HUES6 (cell line): ENCODE results near the gene FIP1L1.

Experiments used
- H3K27ac ChIP-seq: 2 replicates; pipeline ENCODE4 v1.7.0; 2013; ENCODE audit warnings: low read depth, mild to moderate bottlenecking, low read length, inconsistent platforms
- H3K27me3 ChIP-seq: 2 replicates; pipeline ENCODE4 v1.6.1; 2013; ENCODE audit warnings: low read length; ENCODE audit not compliant: control insufficient read depth, insufficient read depth
- H3K36me3 ChIP-seq: 2 replicates; pipeline ENCODE4 v1.6.1; 2013; ENCODE audit warnings: low read length; ENCODE audit not compliant: control insufficient read depth, insufficient read depth
- H3K4me1 ChIP-seq: 2 replicates; pipeline ENCODE4 v1.6.1; 2013; ENCODE audit warnings: low read length; ENCODE audit not compliant: control insufficient read depth, insufficient read depth
- H3K4me3 ChIP-seq: 2 replicates; pipeline ENCODE4 v1.5.1; 2013; ENCODE audit warnings: low read depth, low read length
- H3K9ac ChIP-seq: one replicate; pipeline ENCODE4 v1.6.1; 2013; ENCODE audit warnings: mild to moderate bottlenecking, low read length
- H3K9me3 ChIP-seq: 2 replicates; pipeline ENCODE4 v1.6.1; 2013; ENCODE audit warnings: low read depth, low read length; ENCODE audit not compliant: control insufficient read depth, insufficient read depth

Gene FIP1L1

DNA sequence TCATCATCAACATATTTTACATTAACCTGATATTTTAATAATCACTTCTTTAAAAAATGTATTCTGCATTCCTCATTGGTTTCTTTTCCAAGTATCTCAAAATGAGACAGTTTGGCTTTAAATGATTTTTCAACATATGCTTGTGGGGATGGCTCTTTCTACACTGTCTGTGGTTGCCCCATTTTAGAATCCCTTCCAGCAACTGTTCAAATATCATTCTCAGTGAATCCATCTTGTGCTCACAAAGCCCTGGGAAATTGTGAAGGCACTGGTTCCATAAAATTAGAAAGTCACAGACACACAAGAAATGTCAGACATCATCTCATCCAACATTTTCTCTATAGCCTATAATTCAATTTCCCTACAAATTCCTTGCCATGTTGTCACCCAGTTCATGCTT is 110.3 kb downstream of the FIP1L1 start:
- no peaks in the 10 kb centered on the region for H3K4me1 ChIP-seq
- no peak overlapping the region for H3K4me3 ChIP-seq
- no peaks in the 10 kb centered on the region for H3K27me3 ChIP-seq
- H3K27ac ChIP-seq: no peak overlapping the region
- no peak overlapping the region for H3K9ac ChIP-seq
- H3K9me3 ChIP-seq: no peaks in the 10 kb centered on the region
- no peaks in the 10 kb centered on the region for H3K36me3 ChIP-seq

DNA sequence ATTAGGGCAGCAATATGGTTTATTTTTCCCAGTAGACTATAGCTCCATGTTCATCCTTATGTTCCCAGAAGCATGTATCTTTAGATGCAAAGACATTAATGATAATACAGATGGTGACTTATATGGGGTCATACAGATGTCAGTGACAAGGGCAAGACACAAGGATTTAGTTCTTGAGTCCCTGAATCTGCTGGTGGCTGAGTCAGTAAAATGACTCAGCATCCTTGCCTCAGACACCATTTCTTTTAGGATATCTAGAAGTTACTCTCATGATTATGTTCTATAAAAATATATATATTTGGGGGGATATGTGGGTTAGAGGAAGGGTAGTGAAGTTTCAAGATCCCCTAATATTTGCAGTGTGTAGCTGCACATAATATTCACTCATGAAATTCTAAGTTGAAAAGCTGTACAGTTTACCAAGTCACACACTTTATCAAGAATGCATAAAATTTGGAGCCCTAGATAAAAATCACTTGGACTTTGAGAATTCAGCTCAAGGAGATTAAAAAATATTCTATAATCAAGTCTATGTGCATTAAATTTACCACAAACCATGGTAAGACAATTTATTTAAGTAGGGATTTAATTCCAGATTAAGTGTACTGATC is 111.9 kb downstream of the FIP1L1 start:
- Histone ChIP-seq H3K4me1 (no peaks in the 10 kb centered on the region), H3K9ac (no peak overlapping the region), H3K27ac (no peak overlapping the region), H3K36me3 (no peaks in the 10 kb centered on the region), H3K27me3 (no peaks in the 10 kb centered on the region), H3K4me3 (no peak overlapping the region), H3K9me3 (no peaks in the 10 kb centered on the region)

GRCh38 chr4:53490161-53490956 is 112.9 kb downstream of the FIP1L1 start:
- H3K27ac ChIP-seq: no peak overlapping the region
- no peaks in the 10 kb centered on the region for H3K36me3 ChIP-seq
- H3K4me1 ChIP-seq: no peaks in the 10 kb centered on the region
- H3K9ac ChIP-seq: no peak overlapping the region
- no peak overlapping the region for H3K4me3 ChIP-seq
- no peaks in the 10 kb centered on the region for H3K27me3 ChIP-seq
- H3K9me3 ChIP-seq: no peaks in the 10 kb centered on the region

GRCh38 chr4:53490965-53491622 is 113.7 kb downstream of the FIP1L1 start:
- no peaks in the 10 kb centered on the region for H3K36me3 ChIP-seq
- H3K4me1 ChIP-seq: no peaks in the 10 kb centered on the region
- H3K27me3 ChIP-seq: no peaks in the 10 kb centered on the region
- no peak overlapping the region for H3K4me3 ChIP-seq
- H3K27ac ChIP-seq: no peak overlapping the region
- no peaks in the 10 kb centered on the region for H3K9me3 ChIP-seq
- no peak overlapping the region for H3K9ac ChIP-seq

GRCh38 chr4:53494851-53495250 is 117.4 kb downstream of the FIP1L1 start:
- H3K9ac ChIP-seq: no peak overlapping the region
- no peak overlapping the region for H3K4me3 ChIP-seq
- peaks cover 7% of the 10 kb centered on the region; the same call in 1 of the 2 replicates for H3K4me1 ChIP-seq
- H3K27ac ChIP-seq: no peak overlapping the region
- no peaks in the 10 kb centered on the region for H3K27me3 ChIP-seq
- H3K9me3 ChIP-seq: no peaks in the 10 kb centered on the region
- no peaks in the 10 kb centered on the region for H3K36me3 ChIP-seq

DNA sequence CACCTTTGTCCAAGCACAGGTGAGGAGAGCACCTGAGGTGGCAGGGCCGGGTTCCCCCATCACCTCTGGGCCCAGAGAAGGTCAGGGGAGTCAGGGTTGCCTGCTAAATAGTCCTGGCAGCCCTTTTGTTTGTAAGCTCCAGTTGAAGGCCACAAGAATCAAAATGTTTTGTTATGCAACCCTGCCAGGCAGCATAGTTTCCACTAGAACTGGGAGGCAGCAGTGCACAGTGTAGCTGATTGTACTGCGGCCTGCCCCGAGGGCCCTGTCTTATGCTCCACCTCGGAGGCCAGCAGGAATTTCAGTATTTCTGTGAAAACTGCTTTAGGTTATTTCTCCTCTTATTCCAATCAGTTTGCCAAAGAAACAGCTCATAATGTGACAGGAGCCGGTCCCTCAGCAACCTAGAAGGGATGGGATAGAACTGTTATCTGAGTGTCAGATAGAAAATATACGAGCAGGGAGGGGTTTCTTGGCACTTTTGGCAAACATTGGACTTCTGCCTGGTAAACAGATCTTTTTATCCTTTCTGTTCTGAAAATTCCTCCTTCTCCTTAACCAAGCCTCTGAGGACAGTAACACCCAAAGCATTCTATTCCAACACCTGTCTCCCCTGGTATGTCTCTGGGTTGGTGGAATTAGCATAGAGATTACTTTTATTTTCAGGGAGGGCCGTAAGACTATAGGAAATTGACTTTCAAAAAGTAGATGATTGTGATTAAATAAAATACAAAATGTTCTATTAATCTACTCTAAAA is 120.2 kb downstream of the FIP1L1 start:
- Histone ChIP-seq H3K36me3 (no peaks in the 10 kb centered on the region), H3K4me3 (no peak overlapping the region), H3K27ac (no peak overlapping the region)

DNA sequence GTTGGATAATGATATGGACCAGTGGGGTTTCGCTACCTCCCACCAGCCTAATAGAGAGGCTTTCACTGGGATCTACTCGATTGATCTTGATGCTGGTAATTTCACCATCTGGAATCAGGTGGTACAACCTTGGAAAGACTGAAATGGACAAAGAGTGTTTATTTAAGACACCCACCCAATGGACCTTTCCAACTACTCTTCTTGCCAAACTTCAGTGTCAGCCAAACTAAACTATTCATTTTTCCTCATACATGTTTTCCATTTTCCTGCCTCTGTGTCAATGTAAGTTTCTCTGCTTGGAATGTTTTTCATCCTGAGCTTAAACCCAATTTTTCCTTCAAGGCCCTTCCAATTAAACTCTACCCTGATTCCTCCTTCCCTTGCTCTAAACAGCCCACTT is 121.3 kb downstream of the FIP1L1 start:
- no peak overlapping the region for H3K9ac ChIP-seq
- peaks cover 7% of the 10 kb centered on the region; the same call in 1 of the 2 replicates for H3K4me1 ChIP-seq
- H3K27ac ChIP-seq: no peak overlapping the region
- H3K27me3 ChIP-seq: no peaks in the 10 kb centered on the region
- no peaks in the 10 kb centered on the region for H3K9me3 ChIP-seq
- H3K4me3 ChIP-seq: no peak overlapping the region
- no peaks in the 10 kb centered on the region for H3K36me3 ChIP-seq

More for the DNA sequence above, 120.2 kb downstream of the FIP1L1 start:
- Histone ChIP-seq H3K9ac (no peak overlapping the region), H3K27me3 (no peaks in the 10 kb centered on the region), H3K9me3 (no peaks in the 10 kb centered on the region), H3K4me1 (peaks cover 7% of the 10 kb centered on the region; the same call in 1 of the 2 replicates)

GRCh38 chr4:53499791-53500190 is 122.3 kb downstream of the FIP1L1 start:
- Histone ChIP-seq H3K9me3 (no peaks in the 10 kb centered on the region), H3K4me3 (no peak overlapping the region), H3K4me1 (peaks cover 7% of the 10 kb centered on the region; the same call in 1 of the 2 replicates), H3K27ac (no peak overlapping the region), H3K36me3 (no peaks in the 10 kb centered on the region), H3K27me3 (no peaks in the 10 kb centered on the region), H3K9ac (no peak overlapping the region)

- Histone ChIP-seq H3K9me3 (no peaks in the 10 kb centered on the region), H3K4me3 (no peak overlapping the region), H3K27me3 (no peaks in the 10 kb centered on the region), H3K27ac (no peak overlapping the region), H3K4me1 (peaks cover 7% of the 10 kb centered on the region; the same call in 1 of the 2 replicates), H3K36me3 (no peaks in the 10 kb centered on the region), H3K9ac (no peak overlapping the region)
Observed at GRCh38 chr4:53500546-53500945, 123.1 kb downstream of the FIP1L1 start.

DNA sequence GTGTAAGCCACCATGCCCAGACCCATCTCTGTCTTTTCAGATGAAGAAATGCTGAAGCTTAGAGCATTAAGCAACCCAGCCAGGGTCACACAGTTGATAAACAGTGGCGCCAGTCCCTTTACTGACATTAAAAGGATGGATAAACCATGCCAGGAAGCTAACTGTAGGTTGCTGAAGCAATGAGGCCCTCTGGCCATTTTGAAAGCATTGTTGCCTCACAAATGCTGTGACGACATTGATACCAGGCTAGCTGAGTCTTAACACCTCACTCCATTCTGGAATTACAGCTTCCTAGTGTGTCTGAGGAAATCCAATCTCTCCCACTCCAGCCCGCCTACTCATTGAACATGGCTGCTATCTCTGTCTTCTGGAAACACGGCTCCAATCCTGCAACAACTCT is 124.1 kb downstream of the FIP1L1 start:
- H3K9me3 ChIP-seq: no peaks in the 10 kb centered on the region
- H3K36me3 ChIP-seq: no peaks in the 10 kb centered on the region
- H3K9ac ChIP-seq: no peak overlapping the region
- H3K27me3 ChIP-seq: no peaks in the 10 kb centered on the region
- no peak overlapping the region for H3K4me3 ChIP-seq
- no peak overlapping the region for H3K27ac ChIP-seq
- H3K4me1 ChIP-seq: peaks cover 7% of the 10 kb centered on the region; the same call in 1 of the 2 replicates
